ENCODE results near the gene ATAD3C. TPM values are rescaled to one million over a fixed set of nuclear protein-coding genes. Genes with fewer than 3 reads are reported as not detected.
A peak's percentile ranks its signal among the peaks of the same experiment; 100 is the strongest.
"Not testable (repeated sequence)": the region's sequence is repeated elsewhere in the genome, so short reads cannot be mapped to it uniquely, and the experiment has no call there.

The ATAD3C gene
- total RNA-seq, 1 experiment from 2014 or later, result 10.6 TPM

DNA sequence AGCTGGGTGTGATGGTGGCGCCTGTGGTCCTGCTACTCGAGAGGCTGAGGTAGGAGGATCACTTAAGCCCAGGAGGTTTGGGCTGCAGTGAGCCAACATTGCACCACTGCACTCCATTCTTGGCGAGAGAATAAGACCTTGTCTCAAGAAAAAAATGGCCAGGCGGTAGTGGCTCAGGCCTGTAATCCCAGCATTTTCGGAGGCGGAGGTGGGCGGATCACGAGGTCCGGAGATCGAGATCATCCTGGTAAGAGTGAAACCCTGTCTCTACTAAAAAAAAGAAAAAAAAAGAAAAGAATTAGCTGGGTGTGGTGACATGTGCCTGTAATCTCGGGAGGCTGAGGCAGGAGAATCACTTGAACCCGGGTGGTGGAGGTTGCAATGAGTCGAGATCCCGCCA lies 33.4 kb downstream of the ATAD3C start:
- CTCF ChIA-PET, result no interaction called here
- TF ChIP-seq POLR2AphosphoS5 (IDR thresholded peaks at IDR 0.05; ENCODE audit: low read depth, low read length) (no peak), TCF7L2 (IDR thresholded peaks at IDR 0.05; ENCODE audit: low read depth, low read length) (no peak), SIN3A (IDR thresholded peaks at IDR 0.05; ENCODE audit: borderline replicate concordance, insufficient read depth, low read depth, low read length) (no peak)
- TF ChIP-seq, protein P1, sequence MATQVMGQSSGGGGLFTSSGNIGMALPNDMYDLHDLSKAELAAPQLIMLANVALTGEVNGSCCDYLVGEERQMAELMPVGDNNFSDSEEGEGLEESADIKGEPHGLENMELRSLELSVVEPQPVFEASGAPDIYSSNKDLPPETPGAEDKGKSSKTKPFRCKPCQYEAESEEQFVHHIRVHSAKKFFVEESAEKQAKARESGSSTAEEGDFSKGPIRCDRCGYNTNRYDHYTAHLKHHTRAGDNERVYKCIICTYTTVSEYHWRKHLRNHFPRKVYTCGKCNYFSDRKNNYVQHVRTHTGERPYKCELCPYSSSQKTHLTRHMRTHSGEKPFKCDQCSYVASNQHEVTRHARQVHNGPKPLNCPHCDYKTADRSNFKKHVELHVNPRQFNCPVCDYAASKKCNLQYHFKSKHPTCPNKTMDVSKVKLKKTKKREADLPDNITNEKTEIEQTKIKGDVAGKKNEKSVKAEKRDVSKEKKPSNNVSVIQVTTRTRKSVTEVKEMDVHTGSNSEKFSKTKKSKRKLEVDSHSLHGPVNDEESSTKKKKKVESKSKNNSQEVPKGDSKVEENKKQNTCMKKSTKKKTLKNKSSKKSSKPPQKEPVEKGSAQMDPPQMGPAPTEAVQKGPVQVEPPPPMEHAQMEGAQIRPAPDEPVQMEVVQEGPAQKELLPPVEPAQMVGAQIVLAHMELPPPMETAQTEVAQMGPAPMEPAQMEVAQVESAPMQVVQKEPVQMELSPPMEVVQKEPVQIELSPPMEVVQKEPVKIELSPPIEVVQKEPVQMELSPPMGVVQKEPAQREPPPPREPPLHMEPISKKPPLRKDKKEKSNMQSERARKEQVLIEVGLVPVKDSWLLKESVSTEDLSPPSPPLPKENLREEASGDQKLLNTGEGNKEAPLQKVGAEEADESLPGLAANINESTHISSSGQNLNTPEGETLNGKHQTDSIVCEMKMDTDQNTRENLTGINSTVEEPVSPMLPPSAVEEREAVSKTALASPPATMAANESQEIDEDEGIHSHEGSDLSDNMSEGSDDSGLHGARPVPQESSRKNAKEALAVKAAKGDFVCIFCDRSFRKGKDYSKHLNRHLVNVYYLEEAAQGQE (IDR thresholded peaks at IDR 0.05; ENCODE audit: insufficient read depth in 1 of 2, low read depth in 2 of 2, low read length in 1 of 2), result no peak
- TF ChIP-seq, protein P2, sequence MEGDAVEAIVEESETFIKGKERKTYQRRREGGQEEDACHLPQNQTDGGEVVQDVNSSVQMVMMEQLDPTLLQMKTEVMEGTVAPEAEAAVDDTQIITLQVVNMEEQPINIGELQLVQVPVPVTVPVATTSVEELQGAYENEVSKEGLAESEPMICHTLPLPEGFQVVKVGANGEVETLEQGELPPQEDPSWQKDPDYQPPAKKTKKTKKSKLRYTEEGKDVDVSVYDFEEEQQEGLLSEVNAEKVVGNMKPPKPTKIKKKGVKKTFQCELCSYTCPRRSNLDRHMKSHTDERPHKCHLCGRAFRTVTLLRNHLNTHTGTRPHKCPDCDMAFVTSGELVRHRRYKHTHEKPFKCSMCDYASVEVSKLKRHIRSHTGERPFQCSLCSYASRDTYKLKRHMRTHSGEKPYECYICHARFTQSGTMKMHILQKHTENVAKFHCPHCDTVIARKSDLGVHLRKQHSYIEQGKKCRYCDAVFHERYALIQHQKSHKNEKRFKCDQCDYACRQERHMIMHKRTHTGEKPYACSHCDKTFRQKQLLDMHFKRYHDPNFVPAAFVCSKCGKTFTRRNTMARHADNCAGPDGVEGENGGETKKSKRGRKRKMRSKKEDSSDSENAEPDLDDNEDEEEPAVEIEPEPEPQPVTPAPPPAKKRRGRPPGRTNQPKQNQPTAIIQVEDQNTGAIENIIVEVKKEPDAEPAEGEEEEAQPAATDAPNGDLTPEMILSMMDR (IDR thresholded peaks at IDR 0.05), result no peak
- H3K4me1 ChIP-seq (ENCODE audit: control insufficient read depth, insufficient read depth, low read length), result no peaks in the 10 kb centered on the region
- H3K36me3 ChIP-seq (ENCODE audit: control insufficient read depth, insufficient read depth, low read length), result no peaks in the 10 kb centered on the region
- intact Hi-C loops (cut with micrococcal nuclease; ENCODE audit: unreplicated experiment), result no loop called here
- no peak overlapping the region for H3K4me3 ChIP-seq (ENCODE audit: low read depth in 2 of 2, low read length in 2 of 2)
- POLR2A ChIA-PET, result no interaction called here
- no TSS peak for BruUV-seq (replicated peaks)
- in situ Hi-C loops (cut with HindIII; ENCODE audit: low pct_unique_long_range_greater_than_20kb, low sequenced_read_pairs), result no loop called here
- no peaks in the 10 kb centered on the region for H3K27me3 ChIP-seq (ENCODE audit: control insufficient read depth, insufficient read depth, low read length)
- H3K9me3 ChIP-seq (ENCODE audit: control insufficient read depth, insufficient read depth, low read depth, low read length), result no peaks in the 10 kb centered on the region
- DNase-seq (ENCODE audit: low read depth, low spot score) (no peak), ATAC-seq (no peak)
- no peak overlapping the region for H3K27ac ChIP-seq (ENCODE audit: low read length)

DNA sequence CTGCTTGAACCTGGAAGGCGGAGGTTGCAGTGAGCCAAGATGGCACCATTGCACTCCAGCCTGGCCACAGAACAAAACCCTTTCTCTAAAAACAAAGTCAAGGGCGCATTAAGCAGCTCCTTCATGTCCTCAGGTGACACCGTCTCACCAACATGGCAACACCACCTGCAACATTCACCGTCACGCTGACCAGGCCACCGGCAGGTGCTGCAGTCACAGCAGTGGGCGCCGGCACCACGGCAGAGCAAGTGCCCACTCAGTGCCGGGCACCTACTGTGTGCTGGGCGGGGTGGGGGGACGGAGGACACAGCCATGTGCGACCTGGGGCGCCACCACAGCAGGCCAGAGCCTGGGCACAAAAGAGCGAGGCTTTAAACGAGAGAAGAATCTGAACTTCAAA lies 34.2 kb downstream of the ATAD3C start:
- BruUV-seq (replicated peaks), result TSS peak; percentile 54
- Histone ChIP-seq H3K27ac (ENCODE audit: low read length) (no peak overlapping the region), H3K9me3 (ENCODE audit: control insufficient read depth, insufficient read depth, low read depth, low read length) (no peaks in the 10 kb centered on the region), H3K4me1 (ENCODE audit: control insufficient read depth, insufficient read depth, low read length) (no peaks in the 10 kb centered on the region), H3K4me3 (ENCODE audit: low read depth in 2 of 2, low read length in 2 of 2) (no peak overlapping the region), H3K27me3 (ENCODE audit: control insufficient read depth, insufficient read depth, low read length) (no peaks in the 10 kb centered on the region), H3K36me3 (ENCODE audit: control insufficient read depth, insufficient read depth, low read length) (0 out of 2 replicates have a peak, but pooled peaks cover under 1% of the 10 kb centered on the region)
- no peak for TF ChIP-seq POLR2AphosphoS5 (IDR thresholded peaks at IDR 0.05; ENCODE audit: low read depth, low read length)
- no peak for TF ChIP-seq TCF7L2 (IDR thresholded peaks at IDR 0.05; ENCODE audit: low read depth, low read length)
- TF ChIP-seq, protein P2 (IDR thresholded peaks at IDR 0.05), result no peak
- TF ChIP-seq, protein P1 (IDR thresholded peaks at IDR 0.05; ENCODE audit: insufficient read depth in 1 of 2, low read depth in 2 of 2, low read length in 1 of 2), result no peak
- no peak for TF ChIP-seq SIN3A (IDR thresholded peaks at IDR 0.05; ENCODE audit: borderline replicate concordance, insufficient read depth, low read depth, low read length)
- DNase-seq (ENCODE audit: low read depth, low spot score), result no peak
- CTCF ChIA-PET, result no interaction called here
- POLR2A ChIA-PET, result no interaction called here
- ATAC-seq, result no peak
- intact Hi-C loops (cut with micrococcal nuclease; ENCODE audit: unreplicated experiment), result no loop called here
- in situ Hi-C loops (cut with HindIII; ENCODE audit: low pct_unique_long_range_greater_than_20kb, low sequenced_read_pairs), result no loop called here

DNA sequence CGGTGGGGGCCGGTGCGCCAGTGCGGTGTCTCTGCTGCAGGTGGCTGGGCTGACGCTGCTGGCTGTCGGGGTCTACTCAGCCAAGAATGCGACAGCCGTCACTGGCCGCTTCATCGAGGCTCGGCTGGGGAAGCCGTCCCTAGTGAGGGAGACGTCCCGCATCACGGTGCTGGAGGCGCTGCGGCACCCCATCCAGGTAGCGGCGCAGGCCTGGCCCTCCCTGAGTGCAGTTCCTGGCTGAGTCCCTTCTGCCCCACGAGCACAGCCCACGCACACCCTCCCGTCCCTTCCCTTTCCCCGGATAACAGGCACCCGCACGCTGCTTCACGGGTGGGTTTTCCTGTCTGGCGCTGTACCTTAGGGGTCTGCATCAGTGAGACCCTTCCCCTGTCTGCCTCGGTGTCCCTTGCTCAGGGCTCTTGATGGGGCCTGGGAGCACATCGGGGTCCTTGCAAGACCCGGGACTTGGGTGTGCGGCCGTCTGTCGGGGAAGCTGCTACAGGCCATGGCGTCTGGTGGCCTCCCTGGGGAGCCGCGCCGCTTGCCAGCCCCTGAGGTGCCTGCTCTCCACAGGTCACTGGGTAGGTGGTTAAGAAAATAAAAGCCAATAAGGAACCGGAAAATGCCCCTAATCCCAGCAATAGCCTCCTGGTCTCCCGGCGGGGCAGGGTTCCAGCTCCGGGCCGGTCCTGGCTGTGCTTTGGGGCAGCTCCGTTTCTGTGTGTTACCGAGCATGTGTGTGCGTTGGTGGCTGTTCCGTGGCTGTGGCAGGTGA lies 35.7 kb downstream of the ATAD3C start:
- intact Hi-C loops (cut with micrococcal nuclease; ENCODE audit: unreplicated experiment); H3K4me1 ChIP-seq (ENCODE audit: control insufficient read depth, insufficient read depth, low read length); H3K27ac ChIP-seq (ENCODE audit: low read length); H3K4me3 ChIP-seq (ENCODE audit: low read depth in 2 of 2, low read length in 2 of 2); CTCF ChIA-PET; H3K9me3 ChIP-seq (ENCODE audit: control insufficient read depth, insufficient read depth, low read depth, low read length); DNase-seq (ENCODE audit: low read depth, low spot score); POLR2A ChIA-PET; H3K27me3 ChIP-seq (ENCODE audit: control insufficient read depth, insufficient read depth, low read length); in situ Hi-C loops (cut with HindIII; ENCODE audit: low pct_unique_long_range_greater_than_20kb, low sequenced_read_pairs); BruUV-seq (replicated peaks); H3K36me3 ChIP-seq (ENCODE audit: control insufficient read depth, insufficient read depth, low read length): not testable (repeated sequence)
- peak; percentile 29; the same call in 1 of the 2 replicates for ATAC-seq

Measured in Panc1 (cell line).